ENCODE data around the gene PLXNB2.

The PLXNB2 gene

DNA sequence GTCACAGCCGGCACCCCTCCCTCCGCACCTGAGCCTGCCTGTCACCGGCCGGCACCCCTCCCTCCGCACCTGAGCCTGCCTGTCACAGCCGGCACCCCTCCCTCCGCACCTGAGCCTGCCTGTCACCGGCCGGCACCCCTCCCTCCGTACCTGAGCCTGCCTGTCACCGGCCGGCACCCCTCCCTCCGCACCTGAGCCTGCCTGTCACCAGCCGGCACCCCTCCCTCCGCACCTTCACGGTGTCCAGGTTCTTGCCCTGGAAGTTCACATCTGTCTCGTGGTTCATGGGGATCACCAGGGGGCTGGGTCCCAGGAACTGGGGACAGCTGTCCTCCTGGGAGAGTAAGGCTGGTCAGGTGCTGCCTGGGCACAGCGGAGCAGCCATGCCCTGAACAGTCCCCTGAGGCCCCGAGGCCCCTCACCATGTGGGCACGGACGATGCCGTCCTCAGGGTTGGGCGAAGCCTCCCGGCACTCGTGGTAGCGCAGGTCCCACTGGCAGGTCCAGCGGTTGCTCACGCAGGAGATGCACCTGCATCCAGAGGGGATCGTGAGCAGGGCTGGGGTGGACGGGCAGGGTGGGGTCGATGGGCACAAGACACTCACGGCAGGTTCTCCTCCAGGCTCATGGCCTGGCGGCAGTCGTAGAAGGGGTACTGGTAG is 21.7 kb downstream of the PLXNB2 start:
- peaks cover 0 to 43% (median 1%) of the 10 kb centered on the region in 4 donors for H3K4me1 ChIP-seq
- H3K9me3 ChIP-seq, result no peaks in the 10 kb centered on the region
- no peak overlapping the region for H3K4me3 ChIP-seq
- no peak for DNase-seq
- peaks cover 86 to 98% (median 95%) of the 10 kb centered on the region in 3 donors for H3K36me3 ChIP-seq
- TF ChIP-seq, protein P1, sequence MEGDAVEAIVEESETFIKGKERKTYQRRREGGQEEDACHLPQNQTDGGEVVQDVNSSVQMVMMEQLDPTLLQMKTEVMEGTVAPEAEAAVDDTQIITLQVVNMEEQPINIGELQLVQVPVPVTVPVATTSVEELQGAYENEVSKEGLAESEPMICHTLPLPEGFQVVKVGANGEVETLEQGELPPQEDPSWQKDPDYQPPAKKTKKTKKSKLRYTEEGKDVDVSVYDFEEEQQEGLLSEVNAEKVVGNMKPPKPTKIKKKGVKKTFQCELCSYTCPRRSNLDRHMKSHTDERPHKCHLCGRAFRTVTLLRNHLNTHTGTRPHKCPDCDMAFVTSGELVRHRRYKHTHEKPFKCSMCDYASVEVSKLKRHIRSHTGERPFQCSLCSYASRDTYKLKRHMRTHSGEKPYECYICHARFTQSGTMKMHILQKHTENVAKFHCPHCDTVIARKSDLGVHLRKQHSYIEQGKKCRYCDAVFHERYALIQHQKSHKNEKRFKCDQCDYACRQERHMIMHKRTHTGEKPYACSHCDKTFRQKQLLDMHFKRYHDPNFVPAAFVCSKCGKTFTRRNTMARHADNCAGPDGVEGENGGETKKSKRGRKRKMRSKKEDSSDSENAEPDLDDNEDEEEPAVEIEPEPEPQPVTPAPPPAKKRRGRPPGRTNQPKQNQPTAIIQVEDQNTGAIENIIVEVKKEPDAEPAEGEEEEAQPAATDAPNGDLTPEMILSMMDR (IDR thresholded peaks at IDR 0.05), result no peak
- H3K27ac ChIP-seq, result no peak overlapping the region
- intact Hi-C loops (cut with DNase I; ENCODE audit: low total_unique reads), result no loop called here
- no peaks in the 10 kb centered on the region for H3K27me3 ChIP-seq

- TF ChIP-seq, protein P1 (IDR thresholded peaks at IDR 0.05), result no peak
- no peaks in the 10 kb centered on the region for H3K27me3 ChIP-seq
- H3K4me3 ChIP-seq, result no peak overlapping the region
- H3K9me3 ChIP-seq, result no peaks in the 10 kb centered on the region
- intact Hi-C loops (cut with DNase I; ENCODE audit: low total_unique reads), result no loop called here
- peaks cover 90 to 98% (median 95%) of the 10 kb centered on the region in 3 donors for H3K36me3 ChIP-seq
- no peak overlapping the region for H3K27ac ChIP-seq
- DNase-seq, result no peak
- peaks cover 0 to 35% (median 0%) of the 10 kb centered on the region in 4 donors for H3K4me1 ChIP-seq
Observed at GRCh38 chr22:50284479-50284878, 23.0 kb downstream of the PLXNB2 start.

GRCh38 chr22:50283821-50284220 is 23.6 kb downstream of the PLXNB2 start:
- Histone ChIP-seq H3K36me3 (peaks cover 90 to 98% (median 95%) of the 10 kb centered on the region in 3 donors), H3K9me3 (no peaks in the 10 kb centered on the region), H3K27ac (no peak overlapping the region), H3K27me3 (no peaks in the 10 kb centered on the region), H3K4me3 (no peak overlapping the region), H3K4me1 (peaks cover 0 to 29% (median 0%) of the 10 kb centered on the region in 4 donors)
- no peak for DNase-seq
- intact Hi-C loops (cut with DNase I; ENCODE audit: low total_unique reads), result no loop called here
- TF ChIP-seq, protein P1 (IDR thresholded peaks at IDR 0.05), result no peak

DNA sequence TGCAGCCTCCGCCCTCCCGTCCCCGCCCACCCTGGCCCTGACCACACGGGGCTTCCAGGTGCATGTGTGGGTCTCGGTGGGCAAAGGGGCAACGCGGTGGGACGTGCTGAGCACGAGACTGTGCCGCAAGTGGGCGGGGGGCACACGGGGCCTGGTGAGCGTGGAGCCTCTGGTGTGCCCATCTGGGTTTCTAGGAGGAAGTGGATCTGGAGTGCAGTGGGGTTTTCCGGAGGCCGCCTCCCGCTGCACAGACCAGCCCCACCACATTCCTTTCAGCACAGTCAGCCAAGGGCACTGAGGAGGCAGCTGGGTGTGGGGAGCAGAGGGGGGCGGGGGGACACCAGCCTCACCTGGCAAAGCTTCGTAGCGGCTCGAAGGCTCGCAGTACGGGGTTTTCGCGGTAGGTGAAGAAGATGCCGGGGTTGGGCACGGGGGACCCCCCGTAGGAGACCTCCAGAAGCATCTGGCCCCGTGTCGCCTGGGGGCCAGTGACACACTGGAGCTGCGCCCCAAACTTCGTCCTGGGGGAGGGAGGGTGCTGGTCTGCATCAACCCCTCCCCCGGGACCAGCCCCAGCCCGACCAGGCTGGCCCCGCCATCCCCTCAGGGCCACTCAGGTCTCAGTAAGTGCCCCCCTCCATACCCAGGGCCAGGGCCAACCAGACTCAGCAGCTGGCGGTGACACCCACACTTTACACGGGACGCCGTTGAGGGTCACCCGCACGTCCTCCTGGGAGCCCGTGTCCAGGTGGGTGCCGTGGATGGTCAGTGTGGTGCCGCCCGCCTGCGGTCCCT is 24.9 kb downstream of the PLXNB2 start:
- Histone ChIP-seq H3K27me3 (no peaks in the 10 kb centered on the region), H3K4me1 (peaks cover 0 to 23% (median 0%) of the 10 kb centered on the region in 4 donors), H3K4me3 (no peak overlapping the region), H3K36me3 (peaks cover 90 to 98% (median 95%) of the 10 kb centered on the region in 3 donors), H3K27ac (no peak overlapping the region), H3K9me3 (no peaks in the 10 kb centered on the region)
- DNase-seq, result no peak
- intact Hi-C loops (cut with DNase I; ENCODE audit: low total_unique reads), result no loop called here
- TF ChIP-seq, protein P1 (IDR thresholded peaks at IDR 0.05), result no peak

- intact Hi-C loops (cut with DNase I; ENCODE audit: low total_unique reads), result no loop called here
- TF ChIP-seq, protein P1 (IDR thresholded peaks at IDR 0.05), result no peak
- no peak overlapping the region for H3K4me3 ChIP-seq
Observed at GRCh38 chr22:50281957-50282356, 25.5 kb downstream of the PLXNB2 start.

More at GRCh38 chr22:50281957-50282356, 25.5 kb downstream of the PLXNB2 start:
- Histone ChIP-seq H3K4me1 (peaks cover 0 to 23% (median 0%) of the 10 kb centered on the region in 4 donors), H3K27ac (no peak overlapping the region), H3K27me3 (no peaks in the 10 kb centered on the region), H3K36me3 (peaks cover 90 to 98% (median 95%) of the 10 kb centered on the region in 3 donors), H3K9me3 (no peaks in the 10 kb centered on the region)
- DNase-seq, result no peak

All from tibial artery (tissue), 4 donors.